ENCODE data around the gene SYDE1. TPM values are rescaled to one million over a fixed set of nuclear protein-coding genes. Genes with fewer than 3 reads are reported as not detected.

The SYDE1 gene
- total and polyA plus RNA-seq, 10 of the 15 experiments (the other 5 are each of a cell fraction or from before 2014, with no cell fraction given), result not detected

GRCh38 chr19:15122331-15123030 is 15.3 kb downstream of the SYDE1 start:
- Histone ChIP-seq H3K4me1 (ENCODE audit: control insufficient read depth, insufficient read depth, low read length) (peaks cover 6% of the 10 kb centered on the region), H3K9ac (ENCODE audit: control insufficient read depth, insufficient read depth, low read length) (no peak overlapping the region), H3K79me2 (ENCODE audit: control insufficient read depth, insufficient read depth, low read length) (peaks cover 7% of the 10 kb centered on the region), H3K27ac (ENCODE audit: control insufficient read depth, insufficient read depth) (no peak overlapping the region), H3K36me3 (ENCODE audit: control insufficient read depth in 2 of 2, insufficient read depth in 2 of 2, low read length in 1 of 2) (peaks cover 5 to 9% of the 10 kb centered on the region in 2 experiments; a peak in 3 of 4 replicates), H3K9me3 (replicated peaks; ENCODE audit: control insufficient read depth, insufficient read depth, low read length) (no peaks in the 10 kb centered on the region), H3K4me3 (no peak overlapping the region), H2AFZ (ENCODE audit: control insufficient read depth, low read depth, low read length) (no peak overlapping the region), H4K20me1 (ENCODE audit: control insufficient read depth, insufficient read depth) (no peaks in the 10 kb centered on the region), H3K4me2 (ENCODE audit: control insufficient read depth, insufficient read depth) (no peak overlapping the region), H3K27me3 (replicated peaks in 1 of 2; ENCODE audit: control insufficient read depth in 2 of 2, insufficient read depth in 2 of 2, low read length in 1 of 2) (no peaks in the 10 kb centered on the region)
- ChIA-PET RAD21 (ENCODE audit: unreplicated experiment) (no interaction called here), CTCF (no interaction called here), SMC1A (ENCODE audit: uncharacterized antibody, unreplicated experiment) (interaction anchor here (0.6 kb wide), 1 partner anchor 1563 kb away, joined by 3 read pairs; no protein-coding TSS in a partner anchor), POLR2A (interaction anchor here (0.7 kb wide), 1 partner anchor 372 kb away, joined by 6 read pairs; no protein-coding TSS in a partner anchor)
- in situ Hi-C loops (cut with MboI), result no loop called here
- DNase-seq (ENCODE audit: low read depth, low spot score) (no peak), FAIRE-seq (no peak), ATAC-seq (no peak)
- intact Hi-C loops (cut with micrococcal nuclease; ENCODE audit: unreplicated experiment), result no loop called here
- no peak for TF ChIP-seq SREBF2 (IDR thresholded peaks at IDR 0.05; ENCODE audit: low read length)
- no peak for TF ChIP-seq POLR2A (IDR thresholded peaks at IDR 0.05; ENCODE audit: low read depth, low read length)
- TF ChIP-seq ZNF24 (IDR thresholded peaks at IDR 0.05), result no peak
- TF ChIP-seq MEF2B (IDR thresholded peaks at IDR 0.05; ENCODE audit: partially characterized antibody, poor library complexity, severe bottlenecking), result no peak
- no peak for TF ChIP-seq EGR1 (IDR thresholded peaks at IDR 0.05; ENCODE audit: borderline replicate concordance in 1 of 2, low read depth in 2 of 2, low read length in 2 of 2)
- TF ChIP-seq TCF7 (IDR thresholded peaks at IDR 0.05; ENCODE audit: borderline replicate concordance), result no peak
- no peak for TF ChIP-seq CTCF (IDR thresholded peaks at IDR 0.05 in 2 of 3, conservative IDR thresholded peaks at IDR 0.05 in 1 of 3; ENCODE audit: control insufficient read depth in 2 of 3, extremely low read depth in 1 of 3, insufficient read depth in 1 of 3, low read depth in 3 of 3, low read length in 3 of 3)
- WGBS (ENCODE audit: insufficient coverage, insufficient replicate concordance, low lambda C conversion rate, missing lambda C conversion rate), result 98% methylated on average over 18 of the region's 21 CpGs
- BruUV-seq (replicated peaks), result no TSS peak
